Iris pigment epithelial cell (primary cell): ENCODE measurements around the gene MAD1L1.

Experiments
- DNase-seq: peaks from one replicate; pipeline ENCODE4 v3.0.0-alpha.2; 2011; ENCODE audit warnings: low read depth

Gene MAD1L1

GRCh38 chr7:2084331-2084730, 148.4 kb downstream of the MAD1L1 start:
- DNase-seq: no peak

- no peak for DNase-seq
Measured at GRCh38 chr7:2083362-2083761, 149.4 kb downstream of the MAD1L1 start.

GRCh38 chr7:2082139-2082998, 150.4 kb downstream of the MAD1L1 start:
- DNase-seq: peak; percentile 89

- no peak for DNase-seq
Measured at GRCh38 chr7:2081526-2082135, 151.1 kb downstream of the MAD1L1 start.

GRCh38 chr7:2080477-2080876, 152.3 kb downstream of the MAD1L1 start:
- DNase-seq: no peak

- DNase-seq: no peak
Measured at GRCh38 chr7:2080060-2080387, 152.7 kb downstream of the MAD1L1 start.

- no peak for DNase-seq
Measured at GRCh38 chr7:2079332-2080059, 153.2 kb downstream of the MAD1L1 start.

- DNase-seq: no peak
Measured at GRCh38 chr7:2078899-2079298, 153.8 kb downstream of the MAD1L1 start.

GRCh38 chr7:2076649-2077064, 156.1 kb downstream of the MAD1L1 start:
- no peak for DNase-seq

DNA sequence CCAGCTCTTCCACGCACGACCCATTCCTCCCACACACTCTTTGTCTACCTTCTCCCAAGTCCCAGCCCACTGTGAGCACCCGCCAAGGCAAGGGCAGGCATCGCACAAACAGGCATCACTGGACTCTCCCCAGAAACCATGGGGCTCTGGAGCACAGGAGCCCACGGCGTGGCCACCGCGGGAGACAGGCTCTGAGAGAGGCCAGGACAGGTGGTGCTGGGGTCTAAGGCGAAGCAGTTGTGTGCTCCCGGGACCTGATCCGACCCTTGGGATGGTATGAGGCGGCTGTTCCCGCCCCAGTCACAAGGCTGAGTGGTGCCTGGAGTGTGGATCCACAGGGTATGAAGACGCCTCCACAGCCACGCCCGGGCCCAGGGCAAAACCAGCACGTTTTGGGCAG, 156.9 kb downstream of the MAD1L1 start:
- DNase-seq: no peak

DNA sequence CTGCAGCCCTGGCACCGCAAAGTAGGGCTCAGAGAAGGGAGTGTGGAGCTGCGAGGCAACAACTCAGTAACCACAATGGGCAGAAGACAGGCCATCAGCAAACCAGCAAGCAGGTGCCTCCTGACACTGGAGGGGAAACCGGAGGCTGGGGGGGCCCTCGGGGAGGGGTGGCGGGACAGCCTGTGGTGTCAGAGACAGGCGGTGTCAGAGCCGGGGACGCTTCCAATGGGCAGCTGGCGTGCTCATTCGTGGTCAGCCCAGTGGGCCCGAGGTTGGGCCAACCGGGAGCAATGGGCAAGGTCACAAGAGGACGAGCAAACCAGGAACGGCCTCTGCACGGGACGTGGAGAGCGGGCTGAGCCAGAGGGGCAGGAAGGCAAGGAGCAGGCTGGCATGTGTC, 158.1 kb downstream of the MAD1L1 start:
- DNase-seq: no peak

DNA sequence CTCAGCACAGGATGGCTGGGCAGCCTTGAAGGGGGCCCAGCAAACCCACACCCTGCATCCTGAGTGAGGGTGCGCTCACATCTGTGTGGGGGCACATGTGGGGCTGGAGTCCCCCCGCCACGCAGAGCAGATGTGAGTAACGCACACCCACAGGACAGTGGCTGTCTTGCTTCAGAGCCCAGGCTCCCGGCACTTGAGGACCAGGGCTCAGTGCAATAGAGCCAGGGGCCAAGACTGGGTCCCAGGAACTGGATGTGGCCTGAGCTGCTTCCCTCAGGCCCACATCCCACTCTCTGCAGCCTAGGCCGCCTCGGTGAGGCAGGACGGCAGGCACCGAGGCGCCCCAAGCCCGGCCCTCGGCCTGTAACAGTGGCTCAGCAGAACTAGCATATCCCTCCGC, 159.9 kb downstream of the MAD1L1 start:
- no peak for DNase-seq

DNA sequence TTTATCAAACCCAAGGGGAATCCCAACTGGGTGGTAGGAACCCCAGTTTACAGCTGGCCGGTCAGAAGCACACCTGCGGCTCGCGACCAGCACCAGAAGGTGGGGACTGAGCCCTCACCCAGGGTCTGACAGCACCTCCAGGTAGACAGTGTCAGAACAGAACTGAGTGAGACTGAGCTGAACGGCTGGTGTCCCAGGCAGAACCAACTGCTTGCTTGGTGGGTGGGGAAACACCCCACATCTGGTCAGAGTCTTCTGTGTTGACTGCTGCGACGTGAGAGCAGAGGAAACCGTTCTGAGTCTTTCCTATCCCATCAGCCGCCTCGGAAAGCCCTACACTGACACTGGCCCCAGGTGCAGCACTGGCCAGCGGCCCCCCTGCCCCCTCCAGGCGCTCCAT, 160.7 kb downstream of the MAD1L1 start:
- no peak for DNase-seq

- no peak for DNase-seq
Measured at GRCh38 chr7:2071133-2071832, 161.5 kb downstream of the MAD1L1 start.

DNA sequence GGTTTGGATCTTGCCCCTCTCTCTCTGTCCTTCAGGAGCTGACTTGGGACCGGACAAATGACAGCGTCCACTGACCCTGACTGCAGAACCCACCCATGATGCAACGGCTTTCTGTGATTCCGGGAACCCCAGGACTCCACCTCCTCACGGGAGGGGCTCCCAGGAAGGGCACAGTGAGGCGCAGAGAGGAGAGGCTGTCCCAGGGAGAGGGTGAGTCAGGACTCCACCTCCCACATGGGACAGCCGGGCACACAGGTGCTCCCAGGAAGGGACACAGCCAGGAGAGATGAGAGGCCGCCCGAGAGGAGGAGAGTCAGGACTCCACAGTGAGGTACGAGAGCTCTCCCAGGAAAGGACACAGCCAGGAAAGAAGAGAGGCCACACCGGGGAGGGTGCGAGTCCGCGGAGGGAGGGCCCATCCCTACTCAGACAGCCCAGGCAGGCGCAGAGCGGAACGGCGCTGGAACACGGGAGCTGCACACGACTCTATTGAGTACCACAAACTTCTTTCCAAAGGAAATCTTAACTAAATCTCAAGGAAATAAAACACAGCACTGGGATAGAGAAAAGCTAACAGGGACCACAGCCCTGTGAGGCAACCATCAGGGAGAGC, 162.5 kb downstream of the MAD1L1 start:
- DNase-seq: no peak

DNA sequence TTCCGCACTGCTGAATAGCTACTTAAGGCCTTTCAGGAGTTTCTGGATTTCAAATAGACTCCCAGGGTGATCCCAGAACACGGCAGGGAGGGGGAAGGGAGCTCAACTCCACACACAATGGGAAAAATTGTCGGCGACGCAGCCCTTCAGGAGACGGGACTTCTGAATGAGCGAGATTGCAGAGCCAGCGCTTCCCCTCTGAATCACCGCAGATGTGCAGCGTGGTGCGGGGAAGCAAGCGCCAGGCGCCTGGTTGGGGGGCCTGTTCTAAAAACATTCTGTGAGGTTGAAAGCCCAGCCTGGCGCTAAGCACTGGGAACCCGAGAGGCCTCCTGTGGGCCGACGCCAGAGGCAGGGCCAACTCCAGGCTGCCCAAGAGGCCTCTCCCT, 163.3 kb downstream of the MAD1L1 start:
- no peak for DNase-seq

DNA sequence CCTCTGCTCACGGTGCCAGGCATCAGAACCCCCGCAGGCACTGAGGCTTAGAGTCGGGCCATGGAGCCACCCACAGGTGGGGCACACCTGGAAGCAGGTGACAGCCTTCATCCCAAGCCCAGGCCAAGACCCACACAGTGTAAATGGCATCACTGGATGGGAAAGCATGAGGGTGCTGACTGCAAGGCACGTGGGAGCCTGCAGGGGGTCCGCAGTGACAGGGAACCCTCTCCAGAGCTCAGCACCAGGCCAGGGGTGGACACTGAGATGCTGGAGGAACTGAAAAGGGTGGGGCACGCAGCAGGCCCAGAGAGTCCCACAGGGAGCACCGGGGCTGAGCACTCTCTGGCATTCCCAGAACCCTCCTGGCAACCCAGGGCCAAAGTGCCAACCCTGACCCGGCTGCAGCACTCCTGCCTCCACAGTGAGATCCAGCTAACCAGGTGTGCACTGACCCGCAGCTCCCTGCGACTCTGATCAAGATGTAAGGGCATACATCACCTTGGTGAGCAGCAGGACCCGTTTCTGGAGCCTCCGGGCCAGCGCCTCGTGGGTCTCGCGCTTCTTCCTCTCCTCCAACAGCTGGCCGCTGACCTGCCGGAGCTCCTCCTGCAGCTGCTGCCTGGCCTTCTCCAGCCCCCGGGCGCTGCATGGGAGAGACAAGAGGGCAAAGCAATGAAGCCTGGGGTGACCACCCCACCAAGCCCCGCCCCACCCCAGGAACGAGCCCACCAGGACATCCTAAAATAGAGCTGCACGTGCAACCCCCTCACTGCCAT, 163.9 kb downstream of the MAD1L1 start:
- no peak for DNase-seq

- DNase-seq: no peak
Measured at GRCh38 chr7:2066251-2066919, 166.4 kb downstream of the MAD1L1 start.

- DNase-seq: no peak
Measured at GRCh38 chr7:2065528-2065927, 167.2 kb downstream of the MAD1L1 start.

DNA sequence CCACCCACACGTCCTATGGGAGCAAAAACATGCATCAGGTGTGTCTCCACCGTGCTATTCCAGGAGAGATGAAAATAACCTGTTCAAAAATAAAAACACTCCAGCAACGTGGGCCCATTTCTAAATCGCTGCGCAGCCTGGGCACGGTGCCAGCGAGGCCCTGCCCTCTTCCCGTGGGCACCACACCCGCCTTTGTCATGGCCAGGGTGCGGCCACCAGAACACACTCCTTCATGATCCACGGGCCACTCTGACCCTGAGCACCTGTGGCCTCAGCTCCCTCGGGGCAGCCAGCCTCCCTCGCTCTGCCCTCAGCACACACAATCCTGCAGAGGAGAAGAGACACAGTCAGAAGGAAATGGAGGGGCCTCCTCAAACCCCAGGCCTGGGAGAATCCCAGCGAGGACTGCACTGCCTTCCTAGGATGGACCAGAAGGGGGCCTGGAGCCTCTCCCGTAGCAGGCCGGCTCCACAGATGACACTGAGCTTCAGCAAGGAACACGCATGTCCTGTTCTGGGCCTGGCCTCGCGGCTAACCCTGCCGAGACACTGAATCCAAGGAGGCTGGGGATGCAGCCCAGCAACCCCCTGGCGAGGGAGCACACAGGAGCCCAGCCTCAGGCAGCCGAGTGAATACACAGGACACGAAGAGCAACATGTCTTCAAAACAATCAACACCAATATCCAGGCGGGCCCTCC, 169.0 kb downstream of the MAD1L1 start:
- peak; percentile 41 for DNase-seq
